ENCODE results near the gene PLCH1. TPM values are rescaled to one million over a fixed set of nuclear protein-coding genes. Genes with fewer than 3 reads are reported as not detected.

The PLCH1 gene
- total RNA-seq, 1 experiment from 2014 or later: 3.8 TPM

- RAD21 ChIA-PET (ENCODE audit: low non-redundant PET in 1 of 2, low total read pairs in 2 of 2, uncharacterized antibody in 2 of 2, unreplicated experiment in 2 of 2): no interaction called here
- POLR2A ChIA-PET: no interaction called here
- CTCF ChIA-PET: no interaction called here
Observed at GRCh38 chr3:155444771-155445170, 300.1 kb downstream of the PLCH1 start.

More at GRCh38 chr3:155444771-155445170, 300.1 kb downstream of the PLCH1 start:
- no peaks in the 10 kb centered on the region for H3K9me2 ChIP-seq (ENCODE audit: insufficient read depth)
- H4K20me1 ChIP-seq (ENCODE audit: insufficient read depth): no peaks in the 10 kb centered on the region
- no peaks in the 10 kb centered on the region for H3K4me1 ChIP-seq (ENCODE audit: control insufficient read depth in 1 of 2, insufficient read depth in 2 of 2, low read length in 2 of 2)
- no peaks in the 10 kb centered on the region for H3K36me3 ChIP-seq (ENCODE audit: control insufficient read depth in 1 of 2, insufficient read depth in 2 of 2, low read length in 2 of 2)
- DNase-seq (ENCODE audit: low read depth, low spot score): no peak
- no peaks in the 10 kb centered on the region for H3K9me3 ChIP-seq (ENCODE audit: control insufficient read depth in 1 of 2, insufficient read depth in 1 of 2, low read depth in 1 of 2, low read length in 2 of 2)
- ATAC-seq: no peak
- BruUV-seq (replicated peaks): no TSS peak
- no peak overlapping the region for H3K9ac ChIP-seq (ENCODE audit: low read length)
- no peak overlapping the region for H3K4me3 ChIP-seq (replicated peaks in 1 of 2; ENCODE audit: low read depth in 1 of 2, low read length in 2 of 2)
- no peaks in the 10 kb centered on the region for H3K27me3 ChIP-seq (ENCODE audit: insufficient read depth, low read length)
- H3K79me2 ChIP-seq (ENCODE audit: insufficient read depth, low read length): no peaks in the 10 kb centered on the region
- no peak overlapping the region for H2AFZ ChIP-seq (ENCODE audit: low read depth, low read length, poor library complexity, severe bottlenecking)
- no peak overlapping the region for H3K27ac ChIP-seq (ENCODE audit: low read depth, low read length)
- intact Hi-C loops (cut with micrococcal nuclease): no loop called here
- no peak for TF ChIP-seq ELF1 (IDR thresholded peaks at IDR 0.05; ENCODE audit: borderline replicate concordance, low read depth)
- TF ChIP-seq MAX (IDR thresholded peaks at IDR 0.05): no peak
- TF ChIP-seq ZNF274 (IDR thresholded peaks at IDR 0.05; ENCODE audit: low read depth, low read length): no peak
- TF ChIP-seq EZH2phosphoT487 (IDR thresholded peaks at IDR 0.05; ENCODE audit: borderline replicate concordance): no peak
- no peak for TF ChIP-seq YY1 (IDR thresholded peaks at IDR 0.05; ENCODE audit: extremely low read depth, insufficient replicate concordance, low read depth, low read length)
- no peak for TF ChIP-seq ZBTB33 (IDR thresholded peaks at IDR 0.05; ENCODE audit: extremely low read depth, insufficient replicate concordance, low read length)
- no peak for TF ChIP-seq ATF3 (IDR thresholded peaks at IDR 0.05)
- no peak for TF ChIP-seq SIN3A (IDR thresholded peaks at IDR 0.05; ENCODE audit: low read depth)
- no peak for TF ChIP-seq JUND (IDR thresholded peaks at IDR 0.05)
- no peak overlapping the region for H3K4me2 ChIP-seq (ENCODE audit: low read length)
